Measurements from ENCODE around the gene GATC.
"Not testable (repeated sequence)": the region's sequence is repeated elsewhere in the genome, so short reads cannot be mapped to it uniquely, and the experiment has no call there.

The GATC gene

GRCh38 chr12:120432772-120433525, 13.3 kb upstream of the GATC start:
- no peak for DNase-seq (ENCODE audit: low spot score)
- Histone ChIP-seq H3K27ac (no peak overlapping the region), H3K4me3 (no peak overlapping the region)
- TF ChIP-seq CTCF (IDR thresholded peaks at IDR 0.05) = no peak

DNA sequence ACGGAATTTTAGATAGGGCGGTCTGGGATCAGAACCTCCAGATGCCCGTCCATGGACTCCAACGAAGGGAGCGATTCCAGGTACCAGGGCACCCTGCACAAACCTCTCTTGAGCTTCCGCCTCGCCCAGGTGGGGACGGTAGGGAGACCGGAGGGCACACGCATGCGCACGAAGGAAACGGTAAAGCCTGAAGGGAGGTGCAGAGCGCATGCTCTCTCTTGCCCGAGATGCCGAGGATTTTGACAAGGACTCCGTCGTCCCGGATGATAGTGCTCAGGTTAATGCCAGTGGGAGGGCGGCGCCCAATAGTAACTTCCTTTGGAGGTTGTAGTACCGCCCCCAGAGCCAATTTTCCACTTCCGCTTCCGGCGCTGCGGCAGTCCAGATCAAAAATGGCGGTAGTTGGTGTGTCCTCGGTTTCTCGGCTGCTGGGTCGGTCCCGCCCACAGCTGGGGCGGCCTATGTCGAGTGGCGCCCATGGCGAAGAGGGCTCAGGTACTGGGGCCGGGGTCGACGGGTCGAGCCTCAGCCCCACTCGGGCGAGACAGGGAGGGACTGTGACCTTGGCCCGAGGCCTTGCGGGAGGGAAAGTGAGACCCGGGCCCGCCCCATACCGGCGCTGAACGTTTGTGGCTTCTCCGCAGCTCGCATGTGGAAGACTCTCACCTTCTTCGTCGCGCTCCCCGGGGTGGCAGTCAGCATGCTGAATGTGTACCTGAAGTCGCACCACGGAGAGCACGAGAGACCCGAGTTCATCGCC, 8.3 kb upstream of the GATC start, which contains the start of gene COX6A1:
Gene COX6A1 (plus strand): TSS at position 379 of the 760 bp plus-strand sequence. CDS start 14 bp downstream, at position 393.
- Histone ChIP-seq H3K27ac (peak within 1 kb of the TSS; percentile 76 to 88), H3K4me3 (peak within 1 kb of the TSS; percentile 82)
- peak; percentile 92 for DNase-seq (ENCODE audit: low spot score)
- TF ChIP-seq CTCF (IDR thresholded peaks at IDR 0.05) = no peak

DNA sequence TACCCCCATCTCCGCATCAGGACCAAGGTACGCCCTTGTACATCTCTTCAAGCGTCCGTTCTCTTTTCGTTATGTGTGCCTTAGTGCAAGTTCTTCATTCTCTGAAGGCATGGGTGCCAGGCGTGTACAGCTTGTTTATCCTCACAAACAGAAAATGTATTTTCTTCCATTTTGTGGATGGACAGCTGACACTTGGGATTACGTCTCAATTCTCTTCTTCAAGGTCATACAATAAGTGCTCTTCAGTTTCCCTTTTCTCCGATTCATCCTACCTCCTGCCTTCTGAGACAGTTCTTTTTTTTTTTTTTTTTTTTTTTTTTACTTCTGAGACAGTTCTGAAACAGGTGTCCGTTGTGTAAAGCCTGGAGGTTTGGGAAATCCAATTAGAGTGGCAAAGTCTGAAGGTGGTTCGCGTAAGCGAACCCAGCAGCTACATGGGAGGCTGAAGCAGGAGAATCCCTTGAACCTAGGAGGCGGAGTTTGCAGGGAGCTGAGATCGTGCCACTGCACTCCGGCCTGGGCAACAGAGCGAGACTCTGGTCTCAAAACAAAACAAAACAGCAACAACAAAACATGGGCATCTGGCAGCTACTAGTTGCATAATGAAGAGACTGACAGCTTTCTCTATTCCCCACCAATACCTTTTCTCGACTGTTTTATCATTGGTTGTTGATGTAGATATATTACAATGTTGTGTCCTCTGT, 7.6 kb upstream of the GATC start:
- Histone ChIP-seq H3K4me3 (peak overlapping the region; percentile 82), H3K27ac (peak overlapping the region; percentile 76 to 88)
- no peak for DNase-seq (ENCODE audit: low spot score)
- TF ChIP-seq CTCF (IDR thresholded peaks at IDR 0.05) = no peak

DNA sequence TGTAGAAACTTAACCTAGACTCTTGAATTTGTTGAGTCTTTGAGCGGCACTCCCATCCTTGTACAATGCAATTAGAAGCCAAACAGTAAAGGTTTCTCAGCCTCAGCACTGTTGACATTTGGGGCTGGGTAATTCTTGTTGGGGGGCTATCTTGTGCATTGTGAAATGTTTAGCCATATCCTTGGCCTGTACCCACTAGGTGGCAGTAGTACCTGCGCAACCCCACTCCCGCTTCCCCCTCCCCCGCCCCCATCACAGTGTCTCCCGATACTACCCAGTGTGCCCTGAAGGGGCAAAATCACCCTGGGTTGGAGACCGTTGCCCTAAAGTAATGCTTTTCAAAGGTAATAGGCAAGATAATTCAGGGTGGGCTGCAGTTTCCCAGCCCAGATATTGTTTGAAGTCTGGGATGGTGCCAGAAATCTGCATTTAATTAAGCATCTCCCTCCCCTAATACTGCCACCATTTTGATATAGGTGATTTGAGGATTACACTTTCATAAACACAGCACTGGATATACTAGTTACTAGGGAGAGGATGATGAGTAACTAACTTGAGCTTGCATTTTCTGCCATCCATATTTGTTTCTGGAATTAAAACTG, 6.5 kb upstream of the GATC start:
- H3K27ac ChIP-seq = no peak overlapping the region
- H3K4me3 ChIP-seq = peak overlapping the region; percentile 28
- TF ChIP-seq CTCF (IDR thresholded peaks at IDR 0.05) = peak; percentile 19
- DNase-seq (ENCODE audit: low spot score) = no peak

GRCh38 chr12:120444676-120445075, 1.6 kb upstream of the GATC start:
- H3K4me3 ChIP-seq = no peak overlapping the region
- no peak for DNase-seq (ENCODE audit: low spot score)
- H3K27ac ChIP-seq = no peak overlapping the region
- no peak for TF ChIP-seq CTCF (IDR thresholded peaks at IDR 0.05)

GRCh38 chr12:120446844-120447178, 567 bp downstream of the GATC start:
- H3K4me3 ChIP-seq = peak overlapping the region; percentile 75
- peak overlapping the region; percentile 82 to 88 for H3K27ac ChIP-seq
- DNase-seq (ENCODE audit: low spot score) = not testable (repeated sequence)

DNA sequence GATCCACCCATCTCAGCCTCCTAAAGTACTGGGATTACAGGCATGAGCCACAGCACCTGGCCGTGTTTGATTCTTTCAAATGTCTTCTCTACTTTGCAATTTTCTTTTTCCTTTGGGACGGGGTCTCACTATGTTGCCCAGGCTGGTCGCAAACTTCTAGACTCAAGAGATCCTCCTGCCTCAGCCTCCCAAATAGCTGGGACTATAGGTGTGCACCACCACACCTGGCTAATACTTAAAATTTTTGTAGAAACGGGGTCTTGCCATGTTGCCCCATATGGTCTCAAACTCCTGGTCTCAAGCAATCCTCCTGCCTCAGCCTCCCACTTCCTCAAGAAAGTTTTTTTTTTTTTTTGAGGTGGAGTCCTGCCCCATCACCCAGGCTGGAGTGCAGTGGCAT, 1.7 kb downstream of the GATC start:
- Histone ChIP-seq H3K4me3 (no peak overlapping the region), H3K27ac (no peak overlapping the region)
- TF ChIP-seq CTCF (IDR thresholded peaks at IDR 0.05) = no peak
- DNase-seq (ENCODE audit: low spot score) = no peak

GRCh38 chr12:120452524-120452923, 6.3 kb downstream of the GATC start:
- not testable (repeated sequence) for H3K27ac ChIP-seq; DNase-seq (ENCODE audit: low spot score); H3K4me3 ChIP-seq

Data from coronary artery (tissue), 2 donors.